ENCODE measurements around the gene RADIL.
"Not testable (repeated sequence)": the region's sequence is repeated elsewhere in the genome, so short reads cannot be mapped to it uniquely, and the experiment has no call there.

The RADIL gene

GRCh38 chr7:4805110-4805983, 78.2 kb downstream of the RADIL start:
- no peak for DNase-seq

- DNase-seq = no peak
Observed at GRCh38 chr7:4803397-4804241, 79.9 kb downstream of the RADIL start.

GRCh38 chr7:4802577-4802976, 80.9 kb downstream of the RADIL start:
- not testable (repeated sequence) for DNase-seq

GRCh38 chr7:4801839-4802231, 81.7 kb downstream of the RADIL start:
- no peak for DNase-seq

GRCh38 chr7:4800926-4801838, 82.3 kb downstream of the RADIL start:
- no peak for DNase-seq

GRCh38 chr7:4800487-4800886, 83.0 kb downstream of the RADIL start:
- no peak for DNase-seq

GRCh38 chr7:4799508-4800268, 83.8 kb downstream of the RADIL start:
- no peak for DNase-seq

GRCh38 chr7:4798706-4799235, 84.7 kb downstream of the RADIL start:
- no peak for DNase-seq

GRCh38 chr7:4797858-4798705, 85.4 kb downstream of the RADIL start:
- DNase-seq = peak; percentile 82 to 85

- DNase-seq = no peak
Observed at GRCh38 chr7:4796453-4796852, 87.1 kb downstream of the RADIL start.

- DNase-seq = no peak
Observed at GRCh38 chr7:4794591-4795350, 88.7 kb downstream of the RADIL start.

GRCh38 chr7:4794171-4794570, 89.3 kb downstream of the RADIL start:
- DNase-seq = not testable (repeated sequence)

GRCh38 chr7:4793385-4793993, 90.0 kb downstream of the RADIL start:
- not testable (repeated sequence) for DNase-seq

GRCh38 chr7:4792537-4793126, 90.9 kb downstream of the RADIL start:
- DNase-seq = peak in 1 of 2 experiments; percentile 34

GRCh38 chr7:4791738-4792536, 91.6 kb downstream of the RADIL start:
- DNase-seq = peak; percentile 89 to 91

GRCh38 chr7:4791101-4791737, 92.3 kb downstream of the RADIL start:
- no peak for DNase-seq

- no peak for DNase-seq
Observed at GRCh38 chr7:4790516-4790991, 93.0 kb downstream of the RADIL start.
